OCI-LY7 (cell line): ENCODE results near the gene OR51Q1. TPM values are rescaled to one million over a fixed set of nuclear protein-coding genes. Genes with fewer than 3 reads are reported as not detected.

Experiments used
- BruUV-seq: library from RNA; stranded (reverse); fragments of 400-500 nt; replicated peaks from 2 replicates; lab custom pipeline; 2021; lab: Mats Ljungman, UMichigan
- CTCF ChIA-PET: fragments of 300-600 bp; sonication (Branson Sonifier 250); formaldehyde crosslinking; loops from one replicate; lab custom pipeline; 2022; ENCODE audit warnings: antibody characterized with exemption; ENCODE audit not compliant: unreplicated experiment; lab: Charles Lee
- POLR2A ChIA-PET: fragments of 300-600 bp; sonication (Branson Sonifier 250); formaldehyde crosslinking; loops from one replicate; lab custom pipeline; 2022; ENCODE audit warnings: antibody characterized with exemption; lab: Charles Lee
- DNase-seq: peaks from one replicate; pipeline ENCODE4 v3.0.0-alpha.2; 2015; ENCODE audit warnings: low spot score
- H2AFZ ChIP-seq: fragments of 200-600 bp; sonication (generic), shearing (Covaris generic); 2 replicates; pipeline ENCODE4 v1.6.1; 2014; ENCODE audit warnings: mild to moderate bottlenecking, antibody characterized with exemption, low read length, moderate library complexity
- H3K27ac ChIP-seq: fragments of 200-600 bp; sonication (generic); 2 replicates; pipeline ENCODE4 v1.5.1; 2014; ENCODE audit warnings: mixed run types, low read depth, mild to moderate bottlenecking, moderate library complexity, low read length, inconsistent platforms; ENCODE audit not compliant: poor library complexity, severe bottlenecking
- H3K36me3 ChIP-seq: fragments of 200-600 bp; sonication (generic); 2 replicates; pipeline ENCODE4 v1.6.1; 2014; ENCODE audit warnings: mild to moderate bottlenecking, antibody characterized with exemption, low read length, moderate library complexity, mixed read lengths; ENCODE audit not compliant: insufficient read depth
- H3K4me1 ChIP-seq: fragments of 200-600 bp; sonication (generic); 2 replicates; pipeline ENCODE4 v1.5.1; 2014; ENCODE audit warnings: mild to moderate bottlenecking, low read length; ENCODE audit not compliant: insufficient read depth, poor library complexity, severe bottlenecking
- H3K4me2 ChIP-seq: fragments of 200-600 bp; sonication (generic); 2 replicates; pipeline ENCODE4 v1.6.1; 2014; ENCODE audit warnings: mild to moderate bottlenecking, low read length
- H3K4me3 ChIP-seq: fragments of 200-600 bp; sonication (generic); 2 replicates; pipeline ENCODE4 v1.5.1; 2014; ENCODE audit warnings: mild to moderate bottlenecking, low read depth, low read length; ENCODE audit not compliant: poor library complexity, severe bottlenecking
- H3K79me2 ChIP-seq: fragments of 200-600 bp; sonication (generic); 2 replicates; pipeline ENCODE4 v1.6.1; 2016; ENCODE audit warnings: low read depth, mild to moderate bottlenecking, low read length, moderate library complexity, mixed read lengths; ENCODE audit not compliant: insufficient read depth
- H3K9me2 ChIP-seq: fragments of 200-600 bp; sonication (generic); 2 replicates; pipeline ENCODE4 v1.6.1; 2016; ENCODE audit warnings: mild to moderate bottlenecking, low read length, mixed read lengths; ENCODE audit not compliant: insufficient read depth
- H3K9me3 ChIP-seq: fragments of 200-600 bp; sonication (generic); 2 replicates; pipeline ENCODE4 v1.6.1; 2014; ENCODE audit warnings: mild to moderate bottlenecking, mixed run types, low read length, mixed read lengths
- H4K20me1 ChIP-seq: fragments of 200-600 bp; sonication (generic); 2 replicates; pipeline ENCODE4 v1.6.1; 2014; ENCODE audit warnings: mild to moderate bottlenecking, antibody characterized with exemption, low read length, moderate library complexity, mixed read lengths; ENCODE audit not compliant: insufficient read depth
- CTCF ChIP-seq: fragments of 200-600 bp; sonication (generic); conservative IDR thresholded peaks from 2 replicates; pipeline ENCODE4 v1.5.1; 2014; ENCODE audit warnings: mild to moderate bottlenecking, antibody characterized with exemption, low read length, moderate library complexity, mixed read lengths
- EZH2phosphoT487 ChIP-seq: fragments of 200-600 bp; sonication (generic); IDR thresholded peaks from 2 replicates; pipeline ENCODE4 v1.6.1; 2018; ENCODE audit warnings: low read depth, borderline replicate concordance, mild to moderate bottlenecking, mixed run types, antibody characterized with exemption, low read length, moderate library complexity, mixed read lengths
- intact Hi-C: fragments of 100-400 bp; cut with micrococcal nuclease; formaldehyde crosslinking; loops from one replicate; pipeline ENCODE4 v1.10.0; 2022; ENCODE audit not compliant: unreplicated experiment
- total RNA-seq, 2 experiments: library from RNA; depleted of rRNA in 1 of 2; stranded (reverse); fragments of >200 nt in 1 of 2; shearing (Covaris generic) in 1 of 2; gene quantifications; 2 replicates each; pipeline ENCODE4 v1.2.3, GENCODE V29; 2014 to 2022

Gene OR51Q1
- total RNA-seq, 2 experiments from 2014 or later: not detected

GRCh38 chr11:5394091-5394490 lies 27.8 kb upstream of the OR51Q1 start:
- BruUV-seq: no TSS peak
- Histone ChIP-seq H3K27ac (no peak overlapping the region), H3K4me2 (no peak overlapping the region), H3K9me3 (no peaks in the 10 kb centered on the region), H3K36me3 (no peaks in the 10 kb centered on the region), H3K4me1 (no peaks in the 10 kb centered on the region), H3K4me3 (no peak overlapping the region), H2AFZ (no peak overlapping the region), H3K79me2 (no peaks in the 10 kb centered on the region), H4K20me1 (no peaks in the 10 kb centered on the region), H3K9me2 (no peaks in the 10 kb centered on the region)
- ChIA-PET POLR2A (interaction anchor here (0.7 kb wide), 1 partner anchor 690 kb away, joined by 3 read pairs; no protein-coding TSS in a partner anchor), CTCF (no interaction called here)
- no peak for DNase-seq
- intact Hi-C loops: no loop called here
- TF ChIP-seq CTCF (no peak), EZH2phosphoT487 (no peak)

GRCh38 chr11:5398936-5399335 lies 23.0 kb upstream of the OR51Q1 start:
- no peak for TF ChIP-seq EZH2phosphoT487
- TF ChIP-seq CTCF: no peak
- no peak overlapping the region for H3K4me2 ChIP-seq
- no peaks in the 10 kb centered on the region for H3K36me3 ChIP-seq
- no peak overlapping the region for H2AFZ ChIP-seq
- H3K9me2 ChIP-seq: no peaks in the 10 kb centered on the region
- ChIA-PET CTCF (no interaction called here), POLR2A (interaction anchor here (0.6 kb wide), 1 partner anchor 11 kb away, joined by 5 read pairs; no protein-coding TSS in a partner anchor)
- intact Hi-C loops: no loop called here
- H3K27ac ChIP-seq: no peak overlapping the region
- BruUV-seq: no TSS peak
- H3K4me1 ChIP-seq: no peaks in the 10 kb centered on the region
- no peaks in the 10 kb centered on the region for H3K79me2 ChIP-seq
- no peaks in the 10 kb centered on the region for H3K9me3 ChIP-seq
- no peak overlapping the region for H3K4me3 ChIP-seq
- no peaks in the 10 kb centered on the region for H4K20me1 ChIP-seq
- DNase-seq: no peak

GRCh38 chr11:5405173-5405572 lies 16.7 kb upstream of the OR51Q1 start:
- Histone ChIP-seq H3K9me3 (no peaks in the 10 kb centered on the region), H3K4me3 (no peak overlapping the region), H3K79me2 (no peaks in the 10 kb centered on the region), H3K4me1 (no peaks in the 10 kb centered on the region), H3K27ac (no peak overlapping the region), H3K9me2 (no peaks in the 10 kb centered on the region), H4K20me1 (no peaks in the 10 kb centered on the region), H3K36me3 (no peaks in the 10 kb centered on the region), H2AFZ (no peak overlapping the region), H3K4me2 (no peak overlapping the region)
- CTCF ChIA-PET: no interaction called here
- DNase-seq: no peak
- TF ChIP-seq CTCF (no peak), EZH2phosphoT487 (no peak)
- BruUV-seq: no TSS peak
- intact Hi-C loops: no loop called here
- POLR2A ChIA-PET: no interaction called here
